ENCODE results near the gene ELN. TPM values are rescaled to one million over a fixed set of nuclear protein-coding genes. Genes with fewer than 3 reads are reported as not detected.
A peak's percentile ranks its signal among the peaks of the same experiment; 100 is the strongest.

Gene ELN
- total and polyA plus RNA-seq, 2 of the 4 experiments (the other 2 are of a cell fraction), result 2.2 to 14.3 TPM

DNA sequence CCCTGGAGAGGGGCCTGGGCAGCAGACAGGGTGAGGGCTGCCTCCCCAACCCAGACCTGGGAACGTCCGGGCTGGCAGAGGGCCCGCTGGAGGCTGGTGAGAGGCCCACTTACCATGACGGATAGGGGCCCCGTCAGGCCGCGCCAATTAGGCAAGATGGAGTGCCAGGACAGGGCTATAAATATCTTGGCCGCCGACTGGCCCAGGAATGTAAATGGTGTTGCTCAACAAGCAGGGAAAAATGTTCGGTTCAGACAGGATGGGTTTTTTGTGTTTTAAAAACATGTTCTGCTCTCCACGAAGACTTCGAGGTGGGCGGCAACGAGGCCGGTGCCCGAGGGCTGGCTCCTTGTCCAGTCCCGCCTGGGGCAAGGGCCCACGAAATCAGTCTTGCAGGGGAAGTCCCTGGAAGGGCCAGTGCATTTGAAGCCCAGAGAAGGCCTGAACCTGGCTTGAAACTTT lies 35.8 kb upstream of the ELN start:
- Histone ChIP-seq H3K23ac (ENCODE audit: low read depth, low read length) (peak overlapping the region; percentile 59; the same call in 1 of the 2 replicates), H2BK20ac (ENCODE audit: low read depth, low read length) (peak overlapping the region; percentile 96), H2BK5ac (ENCODE audit: low read depth, low read length, poor library complexity, severe bottlenecking) (peak overlapping the region; percentile 16), H3K4me3 (ENCODE audit: insufficient read depth, low read depth, low read length) (no peak overlapping the region), H3K14ac (replicated peaks; ENCODE audit: low read depth, low read length) (peak overlapping the region; percentile 98), H4K8ac (ENCODE audit: low read depth in 2 of 2, low read length in 2 of 2) (peak overlapping the region; percentile 31 to 72; a peak in 2 of 4 replicates), H2BK15ac (ENCODE audit: low read depth, low read length) (peak overlapping the region; percentile 93; the same call in 2 of the 3 replicates), H2AK9ac (replicated peaks; ENCODE audit: low read depth, low read length, poor library complexity) (peak overlapping the region; percentile 60), H4K91ac (ENCODE audit: insufficient read depth, low read depth, low read length) (peak overlapping the region; percentile 90), H4K5ac (ENCODE audit: low read depth, low read length) (0 out of 2 replicates have a peak overlapping the region, but pooled peaks have one; percentile 38), H2BK120ac (ENCODE audit: low read depth, low read length) (peak overlapping the region; percentile 97), H3K27me3 (ENCODE audit: control insufficient read depth, insufficient read depth, low read length) (no peaks in the 10 kb centered on the region), H2AK5ac (ENCODE audit: low read depth, low read length) (peak overlapping the region; percentile 100; the same call in 1 of the 2 replicates), H3K36me3 (ENCODE audit: control insufficient read depth, insufficient read depth, low read length) (no peaks in the 10 kb centered on the region), H3K9me3 (ENCODE audit: control insufficient read depth, insufficient read depth, low read length) (peaks cover 4% of the 10 kb centered on the region), H3K4ac (ENCODE audit: low read depth, low read length) (peak overlapping the region; percentile 92), H2AFZ (replicated peaks; ENCODE audit: low read length, poor library complexity) (peak overlapping the region; percentile 46), H3K4me2 (ENCODE audit: low read depth, low read length) (no peak overlapping the region), H3K9me1 (ENCODE audit: insufficient read depth, low read length) (peaks cover 8% of the 10 kb centered on the region), H3K18ac (ENCODE audit: low read depth, low read length) (peak overlapping the region; percentile 19; the same call in 1 of the 2 replicates), H3K79me1 (ENCODE audit: low read depth in 1 of 2, low read length in 2 of 2) (no peaks in the 10 kb centered on the region; a peak in 1 of 4 replicates), H3K9ac (ENCODE audit: low read depth, low read length) (no peak overlapping the region), H3K27ac (ENCODE audit: insufficient read depth, low read length) (peak overlapping the region; percentile 66), H3K4me1 (ENCODE audit: control insufficient read depth, insufficient read depth, low read length) (peaks cover 16% of the 10 kb centered on the region), H3K56ac (ENCODE audit: extremely low read depth, insufficient read depth, low read length) (no peak overlapping the region), H4K20me1 (ENCODE audit: insufficient read depth, low read length) (0 out of 2 replicates have a peak, but pooled peaks cover 3% of the 10 kb centered on the region)
- ATAC-seq (ENCODE audit: low read depth) (peak; percentile 69), DNase-seq (peak; percentile 78)
- intact Hi-C loops (cut with micrococcal nuclease), result no loop called here
- in situ Hi-C loops (cut with MboI; ENCODE audit: low sequenced_read_pairs), result no loop called here
- TF ChIP-seq CHD1 (IDR thresholded peaks at IDR 0.05; ENCODE audit: low read depth, low read length) (no peak), CEBPB (IDR thresholded peaks at IDR 0.05; ENCODE audit: low read depth, low read length) (peak; percentile 96), FOS (IDR thresholded peaks at IDR 0.05; ENCODE audit: low read depth, low read length) (no peak)
- ChIA-PET CTCF (no interaction called here), POLR2A (ENCODE audit: unreplicated experiment) (no interaction called here)
- 15% methylated on average over 14 of the region's 18 CpGs; no CpG with 5 or more reads in 1 of the 2 experiments for WGBS, 2 experiments (ENCODE audit: extremely low coverage in 2 of 2, insufficient read length in 1 of 2)
- no TSS peak for BruUV-seq (replicated peaks)
- dilution Hi-C loops (cut with HindIII; ENCODE audit: low sequenced_read_pairs, unreplicated experiment), result no loop called here

Data from IMR-90 (cell line).